Measurements from ENCODE around the gene TMCC3. TPM values are rescaled to one million over a fixed set of nuclear protein-coding genes. Genes with fewer than 3 reads are reported as not detected.

The TMCC3 gene
- total and polyA plus RNA-seq, 2 of the 13 experiments (the other 11 are each of a cell fraction or from before 2014, with no cell fraction given) = not detected

DNA sequence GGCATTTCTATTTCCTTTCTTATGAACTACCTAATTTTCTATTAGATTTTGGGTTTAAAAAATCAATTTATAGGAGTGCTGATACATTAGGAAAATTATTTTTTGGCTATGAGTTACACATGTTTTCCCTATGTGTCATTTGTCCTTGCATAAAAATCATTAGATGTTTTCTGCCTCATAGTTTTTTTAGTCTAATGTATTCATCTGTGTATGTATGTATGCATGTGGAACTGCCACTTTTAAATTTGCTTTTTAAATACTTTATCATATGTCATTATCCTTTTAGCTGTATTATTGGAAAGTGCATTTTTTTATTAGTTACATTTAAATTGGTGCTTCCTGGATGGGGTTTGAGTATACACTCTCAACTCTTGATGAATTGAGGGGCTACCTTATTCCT, 112.0 kb downstream of the TMCC3 start:
- Histone ChIP-seq H3K4me3 (replicated peaks in 1 of 3; ENCODE audit: insufficient read depth in 1 of 3, low read depth in 2 of 3, low read length in 3 of 3) (no peak overlapping the region), H3K79me2 (ENCODE audit: insufficient read depth, low read length) (no peaks in the 10 kb centered on the region), H3K9ac (ENCODE audit: insufficient read depth, low read depth, low read length) (no peak overlapping the region), H3K27ac (ENCODE audit: extremely low read length, insufficient read depth, low read length) (no peak overlapping the region), H4K20me1 (ENCODE audit: insufficient read depth, low read length) (no peaks in the 10 kb centered on the region), H3K4me2 (ENCODE audit: low read depth, low read length) (no peak overlapping the region), H2AFZ (ENCODE audit: low read length) (no peak overlapping the region), H3K27me3 (ENCODE audit: control insufficient read depth in 1 of 2, insufficient read depth in 2 of 2, low read length in 2 of 2) (peaks cover 0 to 2% of the 10 kb centered on the region in 2 experiments; a peak in 1 of 5 replicates), H3K9me3 (ENCODE audit: low read length) (no peaks in the 10 kb centered on the region), H3K4me1 (ENCODE audit: insufficient read depth, low read length) (peaks cover 33% of the 10 kb centered on the region), H3K36me3 (replicated peaks in 1 of 2; ENCODE audit: control insufficient read depth in 1 of 2, insufficient read depth in 2 of 2, low read length in 2 of 2) (no peaks in the 10 kb centered on the region)
- no peak for DNase-seq (ENCODE audit: low spot score)
- no TSS peak for BruUV-seq (replicated peaks)
- in situ Hi-C loops (cut with HindIII; ENCODE audit: extremely low pct_ligation_motif_present, low pct_unique_long_range_greater_than_20kb) = no loop called here
- POLR2A ChIA-PET = no interaction called here
- FAIRE-seq = no peak
- intact Hi-C loops (cut with micrococcal nuclease; ENCODE audit: unreplicated experiment) = loop anchor here (10.0 kb wide), 1 partner anchor 234 kb away; no protein-coding TSS in a partner anchor
- ATAC-seq = no peak
- CTCF ChIA-PET (ENCODE audit: low intra/inter-chr PET ratio, low total read pairs) = no interaction called here
- no peak for TF ChIP-seq ZBTB3 (CRISPR knock-in tag; IDR thresholded peaks at IDR 0.05; ENCODE audit: borderline replicate concordance, low read depth)
- no peak for TF ChIP-seq NFE2L1 (CRISPR knock-in tag; IDR thresholded peaks at IDR 0.05; ENCODE audit: borderline replicate concordance)
- TF ChIP-seq, protein P1, sequence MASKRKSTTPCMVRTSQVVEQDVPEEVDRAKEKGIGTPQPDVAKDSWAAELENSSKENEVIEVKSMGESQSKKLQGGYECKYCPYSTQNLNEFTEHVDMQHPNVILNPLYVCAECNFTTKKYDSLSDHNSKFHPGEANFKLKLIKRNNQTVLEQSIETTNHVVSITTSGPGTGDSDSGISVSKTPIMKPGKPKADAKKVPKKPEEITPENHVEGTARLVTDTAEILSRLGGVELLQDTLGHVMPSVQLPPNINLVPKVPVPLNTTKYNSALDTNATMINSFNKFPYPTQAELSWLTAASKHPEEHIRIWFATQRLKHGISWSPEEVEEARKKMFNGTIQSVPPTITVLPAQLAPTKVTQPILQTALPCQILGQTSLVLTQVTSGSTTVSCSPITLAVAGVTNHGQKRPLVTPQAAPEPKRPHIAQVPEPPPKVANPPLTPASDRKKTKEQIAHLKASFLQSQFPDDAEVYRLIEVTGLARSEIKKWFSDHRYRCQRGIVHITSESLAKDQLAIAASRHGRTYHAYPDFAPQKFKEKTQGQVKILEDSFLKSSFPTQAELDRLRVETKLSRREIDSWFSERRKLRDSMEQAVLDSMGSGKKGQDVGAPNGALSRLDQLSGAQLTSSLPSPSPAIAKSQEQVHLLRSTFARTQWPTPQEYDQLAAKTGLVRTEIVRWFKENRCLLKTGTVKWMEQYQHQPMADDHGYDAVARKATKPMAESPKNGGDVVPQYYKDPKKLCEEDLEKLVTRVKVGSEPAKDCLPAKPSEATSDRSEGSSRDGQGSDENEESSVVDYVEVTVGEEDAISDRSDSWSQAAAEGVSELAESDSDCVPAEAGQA (IDR thresholded peaks at IDR 0.05; ENCODE audit: low read depth) = no peak
- TF ChIP-seq, protein P1 (CRISPR knock-in tag; IDR thresholded peaks at IDR 0.05; ENCODE audit: borderline replicate concordance) = no peak
- no peak for TF ChIP-seq AHR (CRISPR knock-in tag; IDR thresholded peaks at IDR 0.05)
- no peak for TF ChIP-seq HBP1 (CRISPR knock-in tag; IDR thresholded peaks at IDR 0.05; ENCODE audit: low read depth)
